ENCODE measurements around the gene IFT43. TPM values are rescaled to one million over a fixed set of nuclear protein-coding genes. Genes with fewer than 3 reads are reported as not detected.

Gene IFT43
- total RNA-seq, 1 donor: 26.8 TPM

DNA sequence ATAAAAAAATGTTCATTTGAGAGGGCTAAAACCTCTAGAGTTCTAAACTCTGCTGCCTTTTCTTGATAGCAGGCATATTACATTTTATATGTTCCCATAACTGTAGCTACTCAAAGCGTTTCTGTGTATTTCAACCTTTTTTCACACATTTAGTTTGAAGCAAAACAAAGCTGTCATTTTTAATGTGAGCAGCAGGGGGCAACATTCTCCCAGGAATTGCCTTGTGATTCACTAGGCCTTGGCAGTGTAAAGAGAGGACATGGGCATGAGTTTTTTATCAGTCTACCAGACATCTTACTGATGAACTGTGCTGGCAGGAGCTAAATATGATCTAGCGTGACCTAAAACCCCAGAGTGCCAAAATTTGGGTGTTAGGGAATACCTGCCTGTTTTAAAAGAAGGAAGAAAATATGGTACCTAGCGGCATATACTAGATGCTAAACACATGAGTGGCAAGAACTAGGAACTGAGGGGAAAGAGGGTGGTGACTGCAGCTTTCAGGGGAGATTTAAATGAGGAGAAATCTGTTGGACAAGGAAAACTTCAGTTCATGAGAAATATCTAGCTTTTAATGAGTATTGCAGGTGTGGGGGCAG, 65.3 kb downstream of the IFT43 start:
- DNase-seq (ENCODE audit: low read depth): peak; percentile 78
- no peak overlapping the region for H3K4me3 ChIP-seq (ENCODE audit: low read depth, low read length)
- TF ChIP-seq, protein P1, sequence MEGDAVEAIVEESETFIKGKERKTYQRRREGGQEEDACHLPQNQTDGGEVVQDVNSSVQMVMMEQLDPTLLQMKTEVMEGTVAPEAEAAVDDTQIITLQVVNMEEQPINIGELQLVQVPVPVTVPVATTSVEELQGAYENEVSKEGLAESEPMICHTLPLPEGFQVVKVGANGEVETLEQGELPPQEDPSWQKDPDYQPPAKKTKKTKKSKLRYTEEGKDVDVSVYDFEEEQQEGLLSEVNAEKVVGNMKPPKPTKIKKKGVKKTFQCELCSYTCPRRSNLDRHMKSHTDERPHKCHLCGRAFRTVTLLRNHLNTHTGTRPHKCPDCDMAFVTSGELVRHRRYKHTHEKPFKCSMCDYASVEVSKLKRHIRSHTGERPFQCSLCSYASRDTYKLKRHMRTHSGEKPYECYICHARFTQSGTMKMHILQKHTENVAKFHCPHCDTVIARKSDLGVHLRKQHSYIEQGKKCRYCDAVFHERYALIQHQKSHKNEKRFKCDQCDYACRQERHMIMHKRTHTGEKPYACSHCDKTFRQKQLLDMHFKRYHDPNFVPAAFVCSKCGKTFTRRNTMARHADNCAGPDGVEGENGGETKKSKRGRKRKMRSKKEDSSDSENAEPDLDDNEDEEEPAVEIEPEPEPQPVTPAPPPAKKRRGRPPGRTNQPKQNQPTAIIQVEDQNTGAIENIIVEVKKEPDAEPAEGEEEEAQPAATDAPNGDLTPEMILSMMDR (IDR thresholded peaks at IDR 0.05; ENCODE audit: insufficient read depth, low read length): peak; percentile 74

- TF ChIP-seq, protein P1 (IDR thresholded peaks at IDR 0.05; ENCODE audit: insufficient read depth, low read length): no peak
- no peak for DNase-seq (ENCODE audit: low read depth)
Measured at GRCh38 chr14:76051717-76052465, 66.3 kb downstream of the IFT43 start.

GRCh38 chr14:76053572-76054355, 68.2 kb downstream of the IFT43 start:
- TF ChIP-seq, protein P1 (IDR thresholded peaks at IDR 0.05; ENCODE audit: insufficient read depth, low read length): no peak
- no peak overlapping the region for H3K4me3 ChIP-seq (ENCODE audit: low read depth, low read length)
- no peak for DNase-seq (ENCODE audit: low read depth)

More at GRCh38 chr14:76051717-76052465, 66.3 kb downstream of the IFT43 start:
- no peak overlapping the region for H3K4me3 ChIP-seq (ENCODE audit: low read depth, low read length)

- DNase-seq (ENCODE audit: low read depth): no peak
- TF ChIP-seq, protein P1 (IDR thresholded peaks at IDR 0.05; ENCODE audit: insufficient read depth, low read length): no peak
- H3K4me3 ChIP-seq (ENCODE audit: low read depth, low read length): no peak overlapping the region
Measured at GRCh38 chr14:76055330-76055729, 69.8 kb downstream of the IFT43 start.

- TF ChIP-seq, protein P1 (IDR thresholded peaks at IDR 0.05; ENCODE audit: insufficient read depth, low read length): peak; percentile 43
- no peak for DNase-seq (ENCODE audit: low read depth)
- no peak overlapping the region for H3K4me3 ChIP-seq (ENCODE audit: low read depth, low read length)
Measured at GRCh38 chr14:76056128-76056527, 70.6 kb downstream of the IFT43 start.

DNA sequence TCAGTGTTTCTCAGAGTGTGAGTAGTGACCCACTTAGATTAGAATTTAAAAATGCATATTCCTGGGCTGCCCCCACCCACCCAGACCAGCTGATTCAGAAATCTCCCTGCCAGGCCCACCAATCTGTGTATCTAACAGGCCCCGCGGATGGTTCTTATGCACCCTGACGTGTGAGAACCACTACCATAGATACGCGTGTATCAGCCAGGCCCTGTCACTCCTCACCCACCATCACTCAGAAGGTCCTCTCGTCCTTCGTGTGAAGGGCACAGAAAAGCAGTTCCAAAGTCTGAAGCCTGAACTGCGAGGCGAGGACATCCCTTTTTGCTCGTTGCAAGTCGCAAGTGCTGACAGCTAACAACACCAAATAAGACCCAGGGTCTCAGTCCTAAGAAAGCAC, 72.4 kb downstream of the IFT43 start:
- no peak for DNase-seq (ENCODE audit: low read depth)
- TF ChIP-seq, protein P1 (IDR thresholded peaks at IDR 0.05; ENCODE audit: insufficient read depth, low read length): no peak

More for the DNA sequence above, 72.4 kb downstream of the IFT43 start:
- H3K4me3 ChIP-seq (ENCODE audit: low read depth, low read length): no peak overlapping the region
